Stimulated activated naive CD8-positive, alpha-beta T cell treated with anti-CD3 and anti-CD28 coated beads, Interleukin-15, amount 100 ng/mL, for 72 hours (primary cell): Measurements from ENCODE around the gene COA7.
"Not testable (repeated sequence)": the region's sequence is repeated elsewhere in the genome, so short reads cannot be mapped to it uniquely, and the experiment has no call there.

ENCODE experiments used
- ATAC-seq: fragments of 150-1000 bp; cut with Tn5 transposase; 2 replicates; pipeline ENCODE4 v1.10.0; 2021; ENCODE audit warnings: mild to moderate bottlenecking, moderate library complexity
- DNase-seq, 2 donors: peaks; one replicate each; pipeline ENCODE4 v3.0.0; 2021 to 2022
- H3K27ac Mint-ChIP-seq, 2 donors: one replicate each; pipeline ENCODE4 v1.8.0; 2022; ENCODE audit warnings: mild to moderate bottlenecking in 2 of 2, mixed read lengths in 2 of 2, moderate library complexity in 2 of 2
- H3K27me3 Mint-ChIP-seq: one replicate; pipeline ENCODE4 v1.8.0; 2022; ENCODE audit warnings: mixed read lengths
- H3K4me1 Mint-ChIP-seq: one replicate; pipeline ENCODE4 v1.8.0; 2022; ENCODE audit warnings: mild to moderate bottlenecking, mixed read lengths
- H3K4me3 Mint-ChIP-seq, 2 donors: one replicate each; pipeline ENCODE4 v1.8.0; 2022; ENCODE audit warnings: mild to moderate bottlenecking in 2 of 2, mixed read lengths in 2 of 2, moderate library complexity in 1 of 2
- H3K9me3 Mint-ChIP-seq, 2 donors: one replicate each; pipeline ENCODE4 v1.8.0; 2022; ENCODE audit warnings: mixed read lengths in 2 of 2

COA7 gene

DNA sequence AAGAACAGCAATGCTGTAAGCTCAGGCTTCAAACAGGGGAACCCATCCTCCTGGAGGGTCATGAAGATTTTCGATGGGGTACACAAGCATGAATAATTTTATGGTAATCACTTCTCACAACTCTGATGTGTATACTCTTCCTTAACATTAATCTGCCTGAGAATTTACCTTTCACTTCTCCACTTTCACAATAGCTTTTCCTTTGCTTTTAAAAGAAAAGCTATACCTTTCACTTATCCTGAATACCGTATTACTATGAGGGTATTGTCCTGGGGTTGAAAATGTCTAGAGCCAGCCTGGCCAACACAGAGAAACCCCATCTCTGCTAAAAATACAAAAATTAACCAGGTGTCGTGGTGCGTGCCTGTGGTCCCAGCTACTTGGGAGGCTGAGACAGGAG lies 15.4 kb upstream of the COA7 start:
- no peak overlapping the region for H3K27ac Mint-ChIP-seq
- H3K9me3 Mint-ChIP-seq = no peaks in the 10 kb centered on the region
- no peak overlapping the region for H3K4me3 Mint-ChIP-seq
- H3K27me3 Mint-ChIP-seq = peaks cover 6% of the 10 kb centered on the region
- no peak for DNase-seq
- no peaks in the 10 kb centered on the region for H3K4me1 Mint-ChIP-seq
- no peak for ATAC-seq

DNA sequence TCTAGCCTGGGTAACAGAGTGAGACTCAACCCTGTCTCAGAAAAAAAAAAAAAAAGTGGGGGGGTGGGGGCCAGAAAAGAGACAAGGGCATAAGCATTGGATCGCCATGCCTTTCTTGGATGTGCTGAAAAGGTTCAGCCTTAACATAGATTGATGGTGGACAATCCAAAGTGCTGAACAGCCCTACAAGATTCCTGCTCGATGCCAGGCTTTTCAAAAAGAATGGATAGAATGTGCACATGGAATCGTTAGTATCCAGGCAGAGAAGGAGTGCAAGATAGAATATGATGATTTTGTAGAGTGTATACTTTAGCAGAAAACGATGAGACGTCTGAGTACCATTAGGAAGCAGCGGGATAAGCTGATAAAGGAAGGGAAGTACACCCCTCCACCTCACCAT lies 10.9 kb upstream of the COA7 start:
- ATAC-seq (no peak), DNase-seq (no peak)
- H3K27me3 Mint-ChIP-seq = peaks cover 13% of the 10 kb centered on the region
- no peaks in the 10 kb centered on the region for H3K9me3 Mint-ChIP-seq
- H3K27ac Mint-ChIP-seq = no peak overlapping the region
- H3K4me1 Mint-ChIP-seq = peaks cover 6% of the 10 kb centered on the region
- H3K4me3 Mint-ChIP-seq = no peak overlapping the region

DNA sequence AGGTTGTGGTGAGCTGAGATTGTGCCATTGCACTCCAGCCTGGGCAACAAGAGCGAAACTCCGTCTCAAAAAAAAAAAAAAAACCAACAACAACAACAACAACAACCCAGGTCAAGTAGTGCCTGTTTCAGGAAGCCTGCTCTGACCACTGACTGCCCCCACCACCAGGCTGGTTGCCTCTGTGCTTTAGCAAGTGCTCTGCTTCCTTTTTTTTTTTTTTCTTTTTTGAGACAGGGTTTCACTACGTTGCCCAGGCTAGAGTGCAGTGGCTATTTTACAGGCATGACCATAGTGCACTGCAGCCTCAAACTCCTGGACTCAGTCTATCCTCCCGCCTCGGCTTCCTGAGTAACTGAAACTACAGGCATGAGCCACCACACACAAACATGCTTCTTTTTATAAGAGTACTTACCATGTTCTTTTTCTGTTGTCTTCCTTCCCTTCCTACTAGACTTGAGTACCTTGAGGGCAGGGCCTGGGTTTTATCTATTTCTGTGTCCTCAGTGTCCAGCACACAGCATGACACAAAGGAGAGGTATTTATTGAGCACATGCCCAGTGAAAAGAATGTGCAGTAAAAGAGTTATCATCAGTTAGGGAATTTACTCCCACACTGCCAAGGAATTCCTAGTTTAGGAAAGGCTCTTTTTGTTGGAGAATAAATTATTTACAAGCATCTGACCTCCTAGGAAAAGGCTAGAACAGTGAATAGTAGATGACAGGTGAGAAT lies 9.9 kb upstream of the COA7 start:
- H3K4me1 Mint-ChIP-seq = peaks cover 14% of the 10 kb centered on the region
- peaks cover 13% of the 10 kb centered on the region for H3K27me3 Mint-ChIP-seq
- no peak overlapping the region for H3K27ac Mint-ChIP-seq
- no peaks in the 10 kb centered on the region for H3K9me3 Mint-ChIP-seq
- no peak overlapping the region for H3K4me3 Mint-ChIP-seq
- ATAC-seq (no peak), DNase-seq (no peak)

DNA sequence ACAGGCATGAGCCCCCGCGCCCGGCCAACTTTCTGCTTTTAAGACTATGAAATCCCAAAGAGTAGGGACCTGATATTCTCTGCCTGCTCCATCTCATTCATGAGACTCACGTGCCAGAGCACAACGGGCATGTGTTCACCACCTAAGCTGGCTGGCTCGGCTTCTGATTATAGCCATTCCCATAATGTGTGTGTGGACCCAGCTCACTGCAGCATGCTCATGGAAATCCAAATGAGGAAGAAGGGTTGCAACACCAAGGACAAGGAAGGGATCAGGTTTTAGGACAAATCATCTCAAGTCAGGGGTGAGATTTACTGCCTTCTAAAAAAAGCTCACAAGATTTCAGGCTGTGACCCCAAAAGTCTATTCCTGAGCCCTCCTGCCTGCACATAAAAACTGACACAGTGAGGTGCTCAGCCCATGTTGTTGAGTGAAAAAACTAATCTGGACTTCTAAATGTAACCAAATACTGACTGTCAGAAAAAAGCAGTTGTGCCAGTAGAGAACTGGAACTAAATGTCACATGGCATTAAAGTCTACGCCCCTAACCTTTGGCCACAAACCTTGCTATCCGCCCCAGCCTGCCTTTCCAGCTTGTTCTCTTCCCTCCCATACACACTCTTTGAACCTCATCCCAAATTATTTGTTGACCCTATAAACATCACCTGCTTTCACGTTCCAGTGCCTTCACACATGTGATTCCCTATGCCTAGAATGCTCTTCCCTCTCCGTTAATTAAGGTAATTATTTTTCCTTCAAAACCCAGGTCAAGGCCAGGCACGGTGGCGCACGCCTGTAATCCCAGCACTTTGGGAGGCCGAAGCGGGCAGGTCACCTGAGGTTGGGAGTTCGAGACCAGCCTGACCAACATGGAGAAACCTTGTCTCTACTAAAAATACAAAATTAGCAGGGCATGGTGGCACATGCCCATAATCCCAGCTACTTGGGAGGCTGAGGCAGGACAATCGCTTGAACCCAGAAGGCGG lies 9.1 kb upstream of the COA7 start:
- no peak overlapping the region for H3K27ac Mint-ChIP-seq
- no peak for DNase-seq
- no peaks in the 10 kb centered on the region for H3K9me3 Mint-ChIP-seq
- H3K27me3 Mint-ChIP-seq = peaks cover 13% of the 10 kb centered on the region
- H3K4me3 Mint-ChIP-seq = no peak overlapping the region
- peaks cover 20% of the 10 kb centered on the region for H3K4me1 Mint-ChIP-seq
- no peak for ATAC-seq

DNA sequence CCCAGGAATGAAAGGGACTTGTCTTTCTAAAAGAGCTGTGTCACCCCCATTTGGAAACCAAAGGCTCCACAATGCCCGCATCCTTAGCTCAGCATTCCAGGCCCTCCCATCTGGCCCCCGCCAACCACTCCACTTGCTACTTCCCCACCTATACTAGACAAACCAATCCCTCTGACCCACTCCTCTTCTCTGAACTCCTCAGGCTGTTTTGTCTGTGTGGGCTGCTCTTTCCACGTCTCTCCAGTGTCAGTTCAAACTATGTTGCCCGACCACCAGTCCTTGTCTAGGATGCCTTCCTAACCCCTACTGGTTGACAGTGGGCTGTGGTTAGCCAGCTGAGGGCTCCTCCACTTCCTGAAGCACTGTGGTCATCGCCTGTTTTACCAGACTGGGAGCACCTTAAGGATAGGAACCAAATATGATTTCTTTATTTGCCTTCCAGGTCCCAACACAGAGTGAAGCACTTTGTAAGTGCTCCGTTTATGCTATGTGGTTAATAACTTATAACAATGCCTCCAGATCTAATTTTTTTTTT lies 8.1 kb upstream of the COA7 start:
- H3K9me3 Mint-ChIP-seq = no peaks in the 10 kb centered on the region
- DNase-seq (no peak), ATAC-seq (no peak)
- H3K4me1 Mint-ChIP-seq = peaks cover 20% of the 10 kb centered on the region
- H3K4me3 Mint-ChIP-seq = no peak overlapping the region
- H3K27me3 Mint-ChIP-seq = peaks cover 13% of the 10 kb centered on the region
- H3K27ac Mint-ChIP-seq = no peak overlapping the region

DNA sequence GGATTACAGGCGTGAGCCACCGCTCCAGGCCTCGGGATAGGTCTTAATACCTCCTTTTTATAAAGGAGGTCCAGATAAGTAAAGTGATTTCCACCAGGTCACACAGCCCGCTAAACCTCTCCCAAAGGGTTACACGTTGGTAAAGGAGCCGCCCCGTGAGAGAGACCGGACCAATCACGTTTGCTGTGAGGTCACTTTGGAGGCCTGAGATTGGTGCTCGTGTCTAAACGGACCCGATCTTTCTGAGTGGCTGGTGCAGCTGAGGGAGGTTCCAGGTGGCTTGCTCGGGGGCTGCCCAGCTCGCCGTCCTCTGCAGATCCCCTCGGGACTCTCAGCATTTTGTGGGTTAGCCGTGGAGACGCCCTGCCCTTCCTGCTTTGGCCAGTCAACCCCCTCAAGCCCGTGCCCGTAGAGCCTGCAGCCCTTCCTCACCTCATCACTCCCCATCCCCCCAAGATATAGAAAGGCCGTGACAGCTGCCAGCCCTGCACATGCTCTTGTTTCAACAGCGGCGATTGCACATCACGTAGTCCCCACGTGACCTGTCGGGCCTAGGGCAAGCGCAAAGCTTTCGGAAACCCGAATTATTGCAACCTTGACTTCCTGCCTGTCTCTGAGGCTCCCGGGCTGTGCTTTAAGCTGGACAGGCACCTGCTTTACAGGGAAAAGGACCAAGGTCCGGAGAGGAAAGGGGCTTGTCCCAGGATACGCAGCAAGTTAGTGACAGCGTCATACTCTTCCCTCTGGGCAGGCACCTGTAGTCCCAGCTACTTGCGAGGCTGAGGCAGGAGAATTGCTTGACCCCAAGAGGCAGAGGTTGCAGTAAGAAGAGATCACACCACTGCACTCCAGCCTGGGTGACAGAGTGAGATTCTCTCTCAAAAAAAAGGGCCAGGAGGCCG lies 5.0 kb upstream of the COA7 start:
- peaks cover 3% of the 10 kb centered on the region for H3K27me3 Mint-ChIP-seq
- peak overlapping the region; percentile 81 to 95 for H3K4me3 Mint-ChIP-seq
- no peaks in the 10 kb centered on the region for H3K9me3 Mint-ChIP-seq
- DNase-seq (peak; percentile 84 to 91), ATAC-seq (peak; percentile 97)
- peaks cover 20% of the 10 kb centered on the region for H3K4me1 Mint-ChIP-seq
- peak overlapping the region; percentile 98 to 99 for H3K27ac Mint-ChIP-seq

DNA sequence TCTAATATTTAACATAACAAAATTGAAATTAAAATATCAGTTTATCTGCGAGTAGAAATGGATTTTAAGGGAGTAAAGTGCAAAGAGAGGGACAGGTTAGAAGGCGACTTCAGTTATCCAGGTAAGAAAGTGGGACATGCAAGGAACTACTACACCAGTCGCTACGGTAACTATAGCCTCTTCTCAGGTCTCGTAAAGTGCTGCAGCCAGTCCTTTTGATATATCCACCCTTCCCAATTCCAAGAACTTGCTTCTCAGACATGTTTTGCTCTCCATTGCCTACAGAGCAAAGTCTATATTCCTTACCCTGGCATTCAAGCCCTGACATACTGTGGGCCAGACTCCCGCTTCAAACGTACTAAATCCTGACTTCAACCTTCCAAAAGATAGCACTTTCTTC lies 2.5 kb downstream of the COA7 start:
- Mint-ChIP-seq H3K4me3 (no peak overlapping the region), H3K27ac (no peak overlapping the region)

DNA sequence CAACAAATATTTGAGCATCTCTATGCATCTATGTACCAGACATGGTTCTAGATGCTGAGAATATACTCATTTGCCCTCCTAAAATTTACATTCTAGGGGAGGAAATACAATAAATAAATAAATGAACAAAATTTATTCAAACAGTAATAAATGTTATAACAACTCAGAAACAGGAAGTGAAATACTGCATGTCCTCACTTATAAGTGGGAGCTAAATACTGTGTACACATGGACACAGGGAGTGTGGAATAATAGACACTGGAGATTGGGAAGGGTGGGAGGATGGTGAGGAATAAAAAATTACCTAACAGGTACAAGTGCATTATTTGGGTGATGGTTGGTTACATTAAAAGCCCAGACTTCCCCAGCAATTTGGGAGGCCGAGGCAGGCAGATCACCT lies 4.3 kb downstream of the COA7 start:
- Mint-ChIP-seq H3K9me3 (no peaks in the 10 kb centered on the region), H3K4me3 (no peak overlapping the region), H3K27me3 (no peaks in the 10 kb centered on the region), H3K27ac (no peak overlapping the region), H3K4me1 (peaks cover 30% of the 10 kb centered on the region)
- ATAC-seq (no peak), DNase-seq (no peak)

More for the DNA sequence above, 2.5 kb downstream of the COA7 start:
- H3K27me3 Mint-ChIP-seq = no peaks in the 10 kb centered on the region
- peaks cover 30% of the 10 kb centered on the region for H3K4me1 Mint-ChIP-seq
- ATAC-seq (no peak), DNase-seq (no peak)
- H3K9me3 Mint-ChIP-seq = no peaks in the 10 kb centered on the region

DNA sequence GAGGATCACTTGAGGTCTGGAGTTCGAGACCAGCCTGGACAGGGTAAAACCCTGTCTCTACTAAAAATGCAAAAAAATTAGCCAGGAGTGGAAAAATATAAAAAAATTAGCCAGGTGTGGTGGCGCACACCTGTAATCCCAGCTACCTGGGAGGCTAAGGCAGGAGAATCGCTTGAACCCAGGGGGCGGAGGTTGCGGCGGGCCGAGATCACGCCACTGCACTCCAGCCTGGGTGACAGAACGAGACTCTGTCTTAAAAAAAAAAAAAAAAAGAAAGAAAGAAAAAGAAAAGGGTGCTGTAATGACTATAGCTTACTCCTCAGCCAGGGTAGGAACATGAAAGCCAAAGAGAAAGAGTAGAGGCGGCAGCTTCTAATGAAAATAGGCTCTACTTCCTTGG lies 4.8 kb downstream of the COA7 start:
- H3K4me1 Mint-ChIP-seq = peaks cover 30% of the 10 kb centered on the region
- not testable (repeated sequence) for H3K9me3 Mint-ChIP-seq, H3K4me3 Mint-ChIP-seq, H3K27ac Mint-ChIP-seq, ATAC-seq, DNase-seq, H3K27me3 Mint-ChIP-seq

DNA sequence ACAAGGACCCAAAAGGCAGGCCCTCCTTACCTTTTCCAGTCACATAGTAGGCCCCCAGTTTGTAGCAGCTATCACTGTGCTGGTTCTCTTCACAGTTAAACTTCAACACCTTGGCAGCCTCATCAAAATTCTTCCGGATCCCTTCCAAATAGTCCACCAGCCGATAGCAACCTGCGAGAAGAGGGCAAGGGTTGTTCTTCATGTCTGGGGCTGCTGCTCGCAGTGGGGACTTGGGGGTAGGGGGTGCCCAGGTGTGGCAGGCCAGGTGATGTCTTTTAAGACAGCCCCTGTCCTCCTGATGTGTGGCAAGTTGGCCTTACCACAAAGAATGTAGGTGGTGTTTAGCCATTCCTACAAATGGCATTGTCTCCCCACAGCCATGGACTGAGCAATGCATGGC lies 5.5 kb downstream of the COA7 start:
- Mint-ChIP-seq H3K4me1 (peaks cover 29% of the 10 kb centered on the region), H3K27ac (no peak overlapping the region), H3K27me3 (no peaks in the 10 kb centered on the region), H3K9me3 (no peaks in the 10 kb centered on the region), H3K4me3 (no peak overlapping the region)
- no peak for DNase-seq
- no peak for ATAC-seq

DNA sequence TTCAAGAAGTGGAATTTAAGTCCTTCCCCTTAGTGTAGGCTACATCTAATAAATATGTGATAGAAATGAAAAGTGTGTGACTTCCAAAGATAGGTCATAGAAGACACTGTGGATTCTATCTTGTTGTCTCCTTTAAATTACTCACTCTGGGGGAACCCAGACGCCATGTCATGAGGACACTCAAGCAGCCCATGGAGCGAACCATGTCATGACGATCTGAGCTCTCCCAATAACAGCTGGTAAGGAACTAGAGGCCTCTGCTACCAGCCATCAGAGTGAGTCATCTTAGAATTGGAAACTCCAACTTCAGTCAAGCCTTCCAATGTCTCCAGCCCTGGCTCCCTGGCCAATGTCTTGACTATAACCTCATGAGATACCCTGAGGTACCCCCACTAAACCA lies 6.3 kb downstream of the COA7 start:
- Mint-ChIP-seq H3K9me3 (no peaks in the 10 kb centered on the region), H3K4me3 (no peak overlapping the region), H3K4me1 (peaks cover 28% of the 10 kb centered on the region), H3K27me3 (no peaks in the 10 kb centered on the region), H3K27ac (no peak overlapping the region)
- ATAC-seq = no peak
- DNase-seq = no peak

DNA sequence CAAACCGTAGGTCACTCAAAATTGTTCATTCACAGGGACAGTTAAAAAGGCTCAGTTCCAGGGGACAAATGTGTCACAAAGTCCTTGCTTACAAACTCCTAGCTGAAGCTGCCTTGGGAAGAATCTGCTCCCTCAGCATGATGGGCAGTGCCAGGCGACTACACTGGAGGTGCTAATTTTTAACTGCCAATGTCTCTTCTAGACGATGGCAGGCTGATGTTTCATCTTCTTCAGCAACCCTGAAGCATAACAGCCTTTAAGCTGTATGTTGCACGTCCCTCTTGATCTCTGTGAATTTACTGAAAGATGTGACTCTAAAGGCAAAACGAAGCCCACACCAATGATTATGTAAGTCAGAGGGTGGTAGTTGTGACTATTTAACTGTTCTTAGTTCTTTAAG lies 11.3 kb downstream of the COA7 start:
- H3K4me1 Mint-ChIP-seq = peaks cover 17% of the 10 kb centered on the region
- no peak overlapping the region for H3K27ac Mint-ChIP-seq
- H3K27me3 Mint-ChIP-seq = no peaks in the 10 kb centered on the region
- no peaks in the 10 kb centered on the region for H3K9me3 Mint-ChIP-seq
- no peak for ATAC-seq
- DNase-seq = no peak
- H3K4me3 Mint-ChIP-seq = no peak overlapping the region

DNA sequence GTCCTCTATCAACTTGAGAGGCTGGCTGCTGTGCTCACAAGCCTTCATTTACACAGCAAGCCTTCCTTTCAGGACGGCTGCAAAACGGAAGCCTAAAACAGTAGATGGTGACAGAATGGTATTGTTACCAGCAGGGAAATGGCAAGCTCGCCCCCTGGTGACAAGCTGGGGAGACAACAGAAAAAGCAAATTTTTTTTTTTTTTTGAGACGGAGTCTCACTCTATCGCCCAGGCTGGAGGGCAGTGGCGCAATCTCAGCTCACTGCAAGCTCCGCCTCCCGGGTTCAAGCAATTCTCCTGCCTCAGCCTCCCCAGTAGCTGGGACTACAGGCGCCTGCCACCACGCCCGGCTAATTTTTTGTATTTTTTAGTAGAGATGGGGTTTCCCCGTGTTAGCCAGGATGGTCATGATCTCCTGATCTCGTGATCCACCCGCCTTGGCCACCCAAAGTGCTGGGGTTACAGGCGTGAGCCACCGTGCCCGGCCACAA lies 11.8 kb downstream of the COA7 start:
- not testable (repeated sequence) for H3K9me3 Mint-ChIP-seq, H3K4me3 Mint-ChIP-seq, H3K27me3 Mint-ChIP-seq
- peak; percentile 98 for ATAC-seq
- peak; percentile 69 to 76 for DNase-seq
- H3K4me1 Mint-ChIP-seq = peaks cover 17% of the 10 kb centered on the region
- H3K27ac Mint-ChIP-seq = peak overlapping the region; percentile 6 to 93

DNA sequence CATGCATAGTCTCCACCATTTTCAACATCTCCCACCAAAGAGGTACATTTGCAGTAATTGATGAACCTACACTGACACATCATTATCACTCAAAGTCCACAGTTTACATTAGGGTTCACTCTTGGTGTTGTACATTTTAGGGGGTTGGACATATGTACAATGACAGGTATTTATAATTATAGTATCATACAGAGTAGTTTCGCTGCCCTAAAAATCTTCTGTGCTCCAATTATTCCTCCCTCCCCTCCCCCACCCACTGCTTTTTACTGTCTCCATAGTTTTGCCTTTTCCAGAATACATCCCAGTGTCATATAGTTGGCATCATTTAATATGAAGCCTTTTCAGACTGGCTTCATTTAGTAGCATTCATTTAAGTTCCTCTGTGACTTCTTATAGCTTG lies 13.6 kb downstream of the COA7 start:
- H3K4me1 Mint-ChIP-seq = peaks cover 19% of the 10 kb centered on the region
- H3K27me3 Mint-ChIP-seq = no peaks in the 10 kb centered on the region
- H3K4me3 Mint-ChIP-seq = no peak overlapping the region
- DNase-seq (no peak), ATAC-seq (no peak)
- H3K9me3 Mint-ChIP-seq = no peaks in the 10 kb centered on the region
- peak overlapping the region in 1 of 2 donors; percentile 42 for H3K27ac Mint-ChIP-seq

DNA sequence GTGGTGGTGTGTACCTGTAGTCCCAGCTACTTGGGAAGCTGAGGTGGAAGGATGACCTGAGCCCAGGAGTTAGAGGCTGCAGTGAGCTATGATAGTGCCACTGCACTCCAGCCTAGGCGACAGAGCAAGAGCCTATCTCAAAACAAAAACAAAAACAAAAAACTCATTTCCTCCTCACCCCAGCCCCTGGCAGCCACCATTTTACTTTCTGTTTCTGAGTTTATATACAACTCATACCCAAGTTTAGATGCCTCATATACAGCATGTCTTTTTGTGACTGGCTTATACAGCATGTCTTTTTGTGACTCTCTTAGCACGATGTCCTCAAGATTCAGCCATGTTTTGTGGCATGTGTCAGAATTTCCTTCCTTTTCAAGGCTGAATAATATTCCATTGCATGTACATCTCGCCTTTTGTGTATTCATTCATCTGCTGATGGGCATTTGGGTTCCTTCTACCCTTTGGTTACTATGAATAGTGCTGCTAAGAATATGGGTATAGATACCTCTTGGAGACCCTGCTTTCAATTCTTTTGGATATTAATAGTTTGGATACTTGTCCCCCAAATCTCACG lies 14.7 kb downstream of the COA7 start:
- no peaks in the 10 kb centered on the region for H3K9me3 Mint-ChIP-seq
- no peak overlapping the region for H3K4me3 Mint-ChIP-seq
- DNase-seq (no peak), ATAC-seq (no peak)
- H3K4me1 Mint-ChIP-seq = peaks cover 23% of the 10 kb centered on the region
- H3K27ac Mint-ChIP-seq = no peak overlapping the region
- no peaks in the 10 kb centered on the region for H3K27me3 Mint-ChIP-seq
